ENCODE results near the gene ZNF594.
A peak's percentile ranks its signal among the peaks of the same experiment; 100 is the strongest.
"Not testable (repeated sequence)": the region's sequence is repeated elsewhere in the genome, so short reads cannot be mapped to it uniquely, and the experiment has no call there.

Gene ZNF594

GRCh38 chr17:5191541-5192417 lies at the start of gene ZNF594:
ZNF594 (minus strand) TSS chr17:5191868; CDS start chr17:5184256, 7,612 bp downstream.
- peak; percentile 92 for DNase-seq (ENCODE audit: low read depth)

GRCh38 chr17:5239769-5240168 lies 48.1 kb upstream of the ZNF594 start:
- not testable (repeated sequence) for DNase-seq (ENCODE audit: low read depth)

- no peak for DNase-seq (ENCODE audit: low read depth)
Measured at GRCh38 chr17:5238333-5238732, 46.7 kb upstream of the ZNF594 start.

DNA sequence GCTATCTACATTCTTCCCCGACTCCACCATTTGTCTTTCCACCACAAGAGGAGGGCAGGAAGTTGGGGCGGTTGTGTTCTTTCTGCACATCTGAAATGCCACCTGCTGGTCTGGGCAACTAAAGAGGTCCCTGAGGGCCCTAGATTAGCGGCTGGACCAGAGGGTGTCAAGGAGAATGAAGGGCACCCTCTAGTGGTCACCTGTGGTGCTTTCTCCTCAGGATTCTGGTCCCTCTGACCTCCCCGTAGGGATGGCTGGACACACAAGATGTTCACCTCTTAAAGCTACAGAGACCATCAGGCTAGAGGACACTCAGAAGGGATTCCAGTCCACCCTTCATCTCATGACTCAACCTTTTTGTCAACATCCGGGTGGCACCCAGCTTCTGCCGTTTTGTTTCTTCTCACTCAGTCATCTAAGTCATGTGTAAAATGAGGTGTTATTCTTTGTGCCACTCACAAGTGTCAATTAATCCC lies 45.9 kb upstream of the ZNF594 start:
- peak; percentile 17 for DNase-seq (ENCODE audit: low read depth)

GRCh38 chr17:5236938-5237540 lies 45.4 kb upstream of the ZNF594 start:
- DNase-seq (ENCODE audit: low read depth): no peak

DNA sequence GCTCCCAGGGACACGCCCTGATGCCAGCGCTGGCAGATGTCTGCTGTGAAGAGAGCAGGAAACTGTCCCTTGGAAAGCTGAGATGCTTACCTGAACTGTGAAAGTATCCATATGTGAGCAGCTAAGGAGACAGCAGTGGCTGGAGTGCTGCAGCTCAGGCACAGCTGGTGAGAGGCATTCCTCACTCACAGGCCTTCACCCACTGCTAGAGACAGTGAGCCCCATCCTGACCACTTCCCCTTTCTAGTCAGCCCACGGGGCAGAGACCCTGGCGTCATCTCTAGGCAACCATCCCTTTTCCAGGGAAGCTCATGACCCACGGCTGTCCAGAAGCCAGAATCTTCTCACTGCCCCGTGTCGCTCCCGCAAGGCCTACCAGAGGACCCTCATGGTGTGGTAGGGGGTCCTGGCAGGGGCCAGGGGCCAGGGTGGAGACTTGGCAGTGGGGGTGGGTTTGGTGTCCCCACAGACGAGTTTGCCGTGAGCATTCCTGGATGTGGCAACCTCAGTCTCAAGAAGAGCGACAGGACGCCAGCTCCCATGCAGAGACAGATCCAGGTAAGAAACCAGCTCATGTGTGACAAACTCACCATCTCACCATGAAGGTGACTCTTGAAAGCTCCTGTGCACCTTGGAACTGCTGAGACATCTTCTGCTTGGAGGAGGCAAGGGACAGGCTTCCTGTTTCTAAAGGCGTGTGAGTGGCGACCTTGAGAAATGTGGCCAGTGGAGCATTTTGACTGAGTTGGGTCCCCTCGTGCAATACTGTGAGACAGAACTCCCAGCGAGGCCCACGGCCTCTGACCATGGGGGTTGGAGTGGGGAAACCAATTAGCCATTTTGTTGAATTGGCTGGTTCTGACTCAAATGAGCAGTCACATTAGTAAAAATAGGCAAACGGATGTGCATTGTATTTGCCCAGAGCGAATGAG lies 43.2 kb upstream of the ZNF594 start, which contains the start of gene SCIMP:
TSS of gene SCIMP (minus strand) at position 216 of the 932 bp plus-strand sequence. CDS start at position 111, 105 bp downstream.
- DNase-seq (ENCODE audit: low read depth): no peak

DNA sequence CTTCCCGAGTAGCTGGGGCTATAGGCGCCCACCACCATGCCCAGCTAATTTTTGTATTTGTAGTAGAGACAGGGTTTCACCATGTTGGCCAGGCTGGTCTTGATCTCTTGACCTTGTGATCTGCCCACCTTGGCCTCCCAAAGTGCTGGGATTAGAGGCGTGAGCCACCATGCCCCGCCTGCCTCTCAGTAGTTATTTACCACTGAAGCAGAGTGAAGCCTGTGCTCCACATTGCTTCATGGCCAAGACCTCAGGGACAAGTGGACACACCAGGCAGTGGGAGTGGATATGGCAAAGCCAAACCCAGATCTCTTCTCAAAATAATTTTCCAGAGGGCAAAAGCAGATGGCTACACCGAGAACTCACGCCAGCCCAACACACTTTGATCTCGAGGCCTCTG lies 41.8 kb upstream of the ZNF594 start:
- DNase-seq (ENCODE audit: low read depth): not testable (repeated sequence)

DNA sequence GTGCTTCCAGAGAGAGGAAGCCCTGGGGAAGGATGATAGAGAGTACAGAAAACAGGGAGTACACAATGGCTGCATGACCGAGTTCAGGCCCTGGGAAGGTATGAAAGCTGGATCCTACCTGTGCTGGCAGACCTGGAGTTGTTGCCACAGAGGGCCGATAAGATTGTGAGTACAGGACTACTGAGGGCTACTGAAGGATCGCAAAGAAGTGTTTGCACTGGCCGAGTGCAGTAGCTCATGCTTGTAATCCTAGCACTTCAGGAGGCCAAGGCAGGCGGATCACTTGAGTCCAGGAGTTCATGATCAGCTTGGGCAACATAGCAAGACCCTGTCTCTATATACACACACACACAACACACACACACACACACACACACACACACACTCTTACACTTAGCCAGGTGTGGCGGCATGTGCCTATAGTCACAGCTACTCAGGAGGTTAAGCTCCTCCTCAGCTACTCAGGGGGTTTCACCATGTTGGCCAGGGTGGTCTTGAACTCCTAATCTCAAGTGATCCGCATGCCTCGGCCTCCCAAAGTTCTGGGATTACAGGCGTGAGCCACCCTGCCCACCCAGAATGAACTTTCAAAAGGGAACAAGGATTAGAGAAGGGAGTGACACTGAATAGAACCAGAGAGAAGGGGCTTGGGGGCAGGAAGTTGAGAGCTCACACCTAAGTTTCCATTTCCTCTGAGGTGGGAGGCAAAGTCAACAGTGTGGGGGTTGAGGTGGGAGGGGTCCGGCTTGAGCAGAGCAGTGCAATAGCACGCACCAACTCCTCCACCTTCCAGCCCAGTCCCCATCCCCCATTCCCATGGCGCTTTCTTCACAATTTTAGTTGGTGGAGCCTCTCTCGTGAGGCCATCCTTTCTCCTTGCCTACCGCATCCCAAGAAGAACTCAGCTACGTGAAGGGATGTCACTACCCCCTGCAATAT lies 35.5 kb upstream of the ZNF594 start:
- DNase-seq (ENCODE audit: low read depth): no peak

DNA sequence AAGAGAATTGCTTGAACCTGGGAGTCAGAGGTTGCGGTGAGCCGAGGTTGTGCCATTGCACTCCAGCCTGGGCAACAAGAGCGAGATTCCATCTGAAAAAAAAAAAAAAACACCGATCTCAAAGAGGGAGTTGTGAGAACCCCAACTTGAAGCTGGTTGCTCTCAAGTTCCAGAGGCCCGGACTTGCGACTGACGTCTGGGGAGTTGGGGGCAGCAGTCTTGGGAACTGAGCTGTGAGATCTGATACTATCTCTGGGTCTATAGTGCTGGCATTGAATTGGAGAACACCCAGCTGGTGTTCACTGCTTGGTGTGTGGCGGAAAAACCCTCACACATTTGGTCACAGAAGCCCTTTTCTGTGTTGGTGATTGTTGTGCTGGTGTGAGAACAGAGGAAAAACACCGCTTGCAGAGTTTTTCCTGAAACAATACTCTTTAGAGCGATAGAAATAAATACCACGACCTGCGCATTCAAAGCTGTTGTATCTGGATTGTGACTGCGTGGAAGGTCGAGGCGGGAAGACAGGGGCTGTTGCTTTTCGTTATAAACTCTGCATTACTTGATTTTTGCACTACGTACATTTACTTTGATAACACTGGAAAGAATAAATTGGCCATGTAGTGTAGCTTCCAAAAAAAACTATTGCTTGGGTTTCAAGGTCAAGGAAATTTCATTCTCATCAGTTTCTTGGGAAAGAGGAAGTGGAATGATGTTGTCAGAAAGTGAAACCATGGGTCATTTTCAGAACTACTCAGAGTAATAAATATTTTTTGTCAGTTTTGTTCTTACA lies 34.2 kb upstream of the ZNF594 start:
- no peak for DNase-seq (ENCODE audit: low read depth)

DNA sequence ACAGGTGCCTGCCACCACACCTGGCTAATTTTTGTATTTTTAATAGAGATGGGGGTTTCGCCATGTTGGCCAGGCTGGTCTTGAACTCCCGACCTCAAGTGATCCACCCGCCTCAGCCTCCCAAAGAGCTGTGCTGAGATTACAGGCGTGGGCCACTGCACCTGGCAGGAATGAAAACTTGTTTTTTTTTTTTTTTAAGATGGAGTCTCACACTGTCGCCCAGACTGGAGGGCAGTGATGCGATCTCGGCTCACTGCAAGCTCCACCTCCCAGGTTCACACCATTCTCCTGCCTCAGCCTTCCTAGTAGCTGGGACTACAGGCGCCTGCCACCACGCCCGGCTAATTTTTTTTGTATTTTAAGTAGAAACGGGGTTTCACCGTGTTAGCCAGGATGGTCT lies 30.2 kb upstream of the ZNF594 start:
- not testable (repeated sequence) for DNase-seq (ENCODE audit: low read depth)

GRCh38 chr17:5220074-5220473 lies 28.4 kb upstream of the ZNF594 start:
- DNase-seq (ENCODE audit: low read depth): no peak

DNA sequence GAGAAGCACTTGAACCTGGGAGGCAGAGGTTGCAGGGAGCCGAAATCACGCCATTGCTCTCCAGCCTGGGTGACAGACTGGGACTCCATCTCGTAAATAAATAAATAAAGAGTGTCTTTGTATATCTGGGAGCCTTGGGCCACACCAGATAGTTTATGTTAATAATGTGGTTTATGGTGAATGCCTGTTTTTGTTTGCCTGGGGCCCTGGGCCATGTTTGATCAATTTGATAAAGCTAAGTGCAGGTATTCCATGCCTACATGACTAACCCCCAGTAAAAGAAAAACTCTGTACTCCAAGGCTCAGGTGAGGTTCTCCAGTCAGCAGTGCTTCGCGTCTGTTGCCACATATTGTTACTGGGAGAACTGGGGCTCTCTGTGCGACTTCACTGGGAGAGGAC lies 27.9 kb upstream of the ZNF594 start:
- no peak for DNase-seq (ENCODE audit: low read depth)

DNA sequence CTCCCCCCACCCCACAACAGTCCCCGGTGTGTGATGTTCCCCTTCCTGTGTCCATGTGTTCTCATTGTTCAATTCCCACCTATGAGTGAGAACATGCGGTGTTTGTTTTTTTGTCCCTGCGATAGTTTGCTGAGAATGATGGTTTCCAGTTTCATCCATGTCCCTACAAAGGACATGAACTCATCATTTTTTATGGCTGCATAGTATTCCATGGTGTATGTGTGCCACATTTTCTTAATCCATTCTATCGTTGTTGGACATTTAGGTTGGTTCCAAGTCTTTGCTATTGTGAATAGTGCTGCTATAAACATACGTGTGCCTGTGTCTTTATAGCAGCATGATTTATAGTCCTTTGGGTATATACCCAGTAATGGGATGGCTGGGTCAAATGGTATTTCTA lies 25.9 kb upstream of the ZNF594 start:
- not testable (repeated sequence) for DNase-seq (ENCODE audit: low read depth)

- no peak for DNase-seq (ENCODE audit: low read depth)
Measured at GRCh38 chr17:5211458-5211857, 19.8 kb upstream of the ZNF594 start.

DNA sequence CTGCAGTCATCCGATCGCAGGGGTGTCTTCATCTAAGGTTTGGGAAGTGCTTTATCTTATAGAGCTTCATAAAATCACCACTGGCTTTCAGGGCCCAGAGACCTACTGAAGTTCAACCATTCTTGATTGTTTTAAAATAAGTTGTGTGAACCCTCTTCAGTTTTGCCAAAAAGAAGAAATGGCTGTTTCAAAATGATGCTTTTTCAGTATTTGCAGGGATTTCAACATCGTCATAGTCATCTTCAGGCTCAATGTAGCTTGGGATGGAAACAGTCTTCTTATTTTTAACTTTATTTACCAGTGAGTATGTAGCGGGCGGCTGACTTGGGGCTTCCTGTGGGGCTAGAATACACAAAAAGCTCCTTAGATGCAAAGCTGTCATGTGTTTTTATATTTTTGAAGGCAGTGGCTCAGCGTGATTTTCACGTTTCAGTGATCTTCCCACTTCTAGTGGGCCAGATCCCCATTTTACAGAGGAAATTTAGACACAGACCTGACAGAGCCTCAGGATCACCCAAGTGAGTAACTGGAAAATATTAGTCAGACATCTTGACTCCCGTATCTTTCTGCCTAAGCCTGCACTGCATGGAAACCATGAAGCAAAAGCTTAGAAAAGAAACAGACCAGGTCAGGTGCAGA lies 19.1 kb upstream of the ZNF594 start:
- no peak for DNase-seq (ENCODE audit: low read depth)

DNA sequence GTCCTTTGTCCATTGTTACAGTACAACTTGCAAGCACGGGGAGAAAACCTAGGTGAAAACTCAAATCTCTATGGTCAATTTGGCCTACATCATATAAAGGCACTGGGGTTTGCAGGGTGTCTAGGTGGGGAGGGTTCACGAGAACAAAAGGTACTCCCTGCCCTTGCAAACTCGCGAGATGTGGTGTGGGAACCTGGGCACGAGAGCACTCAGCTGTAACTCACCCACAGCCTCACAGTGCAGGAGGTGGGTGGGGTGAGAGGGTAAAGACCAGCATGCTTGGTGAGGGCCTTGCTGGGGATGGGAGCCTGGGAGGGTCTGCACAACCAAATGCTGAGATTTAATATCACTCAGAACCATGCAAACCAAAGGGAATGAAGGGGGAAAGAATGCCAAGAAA lies 18.4 kb upstream of the ZNF594 start:
- no peak for DNase-seq (ENCODE audit: low read depth)

DNA sequence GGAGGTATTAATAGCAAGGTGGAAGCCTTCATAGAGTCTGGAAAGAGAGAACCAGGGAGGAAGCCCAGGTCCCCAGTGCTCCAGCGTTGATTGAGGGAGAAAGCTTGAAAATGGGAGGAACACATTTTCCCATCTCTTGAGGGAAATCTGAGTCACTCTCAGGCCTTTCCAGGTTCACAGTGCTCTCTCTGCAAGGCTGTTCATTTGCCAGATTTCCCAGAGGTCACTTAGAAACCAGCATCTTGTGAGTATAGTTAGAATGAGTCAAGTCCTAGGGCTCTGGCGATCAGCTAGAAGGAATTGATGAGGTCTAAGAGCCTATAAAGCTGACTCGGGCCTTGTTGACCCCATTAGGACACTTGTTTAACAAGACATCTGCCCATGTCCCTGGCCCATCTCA lies 17.7 kb upstream of the ZNF594 start:
- DNase-seq (ENCODE audit: low read depth): no peak

- DNase-seq (ENCODE audit: low read depth): no peak
Measured at GRCh38 chr17:5203908-5204294, 12.2 kb upstream of the ZNF594 start.

DNA sequence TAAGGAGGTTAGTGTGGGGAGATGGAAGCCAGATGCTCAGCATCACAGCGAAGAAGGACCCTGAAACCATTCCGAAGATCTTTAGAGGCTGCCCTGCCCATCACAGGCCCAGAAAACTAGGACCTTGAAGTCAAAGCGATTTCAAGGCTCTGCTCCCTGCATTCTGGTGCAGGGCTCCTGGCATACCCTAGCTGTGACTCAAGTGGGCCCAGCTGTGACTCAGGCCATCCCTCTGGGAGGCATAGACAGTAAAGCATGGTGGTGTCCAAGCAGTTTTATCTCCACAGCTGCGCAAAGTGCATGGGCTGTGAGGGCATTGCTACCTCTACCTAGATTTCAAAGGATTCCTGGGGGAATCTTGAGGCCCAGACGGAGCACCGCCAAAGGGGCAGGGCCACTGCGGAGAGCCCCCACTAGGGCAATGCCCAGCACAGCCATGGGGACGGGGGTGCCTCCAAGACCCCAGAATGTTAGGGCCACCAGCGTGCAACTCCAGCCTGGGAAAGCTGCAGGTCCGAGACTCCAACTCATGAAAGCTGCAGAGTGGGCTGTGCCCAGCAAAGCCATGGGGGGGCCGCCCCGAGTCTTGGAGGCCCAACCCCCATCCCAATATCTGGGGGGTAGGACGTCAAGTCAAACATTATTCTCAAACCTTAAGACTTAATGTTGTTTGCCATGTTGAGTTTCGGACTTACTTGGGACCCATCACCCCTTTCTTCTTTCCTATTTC lies 11.7 kb upstream of the ZNF594 start:
- DNase-seq (ENCODE audit: low read depth): no peak

All from stimulated activated CD8-positive, alpha-beta memory T cell treated with anti-CD3 and anti-CD28 coated beads, Interleukin-7, amount 100 ng/mL, for 24 hours (primary cell).